Stimulated activated CD8-positive, alpha-beta memory T cell treated with anti-CD3 and anti-CD28 coated beads, Interleukin-2, amount 100 ng/mL, for 48 hours (primary cell): Measurements from ENCODE around the gene AARS2.
"Not testable (repeated sequence)": the region's sequence is repeated elsewhere in the genome, so short reads cannot be mapped to it uniquely, and the experiment has no call there.

Experiments
- DNase-seq, 2 donors: peaks; one replicate each; pipeline ENCODE4 v3.0.0-alpha.2; 2020; ENCODE audit warnings: low read depth in 2 of 2

The AARS2 gene

DNA sequence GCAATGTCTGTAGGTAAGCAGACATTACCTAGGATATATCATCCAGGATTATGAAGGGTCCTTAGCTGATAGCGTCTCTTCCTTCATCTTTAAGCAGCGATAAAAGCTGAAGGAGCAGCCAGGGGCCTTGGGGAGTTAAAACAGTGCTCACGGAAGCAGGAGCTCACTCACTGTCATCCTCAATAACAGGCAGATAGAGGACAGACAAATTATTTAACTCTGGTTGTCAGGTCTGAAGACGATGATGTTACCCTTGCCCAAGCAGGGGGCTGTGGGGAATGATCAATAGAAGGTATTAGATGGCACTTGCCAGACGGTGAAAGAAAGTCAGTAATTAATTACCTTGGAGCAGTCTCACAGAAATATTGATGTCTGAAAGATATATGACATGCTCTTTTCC is 16.7 kb upstream of the AARS2 start:
- no peak for DNase-seq

DNA sequence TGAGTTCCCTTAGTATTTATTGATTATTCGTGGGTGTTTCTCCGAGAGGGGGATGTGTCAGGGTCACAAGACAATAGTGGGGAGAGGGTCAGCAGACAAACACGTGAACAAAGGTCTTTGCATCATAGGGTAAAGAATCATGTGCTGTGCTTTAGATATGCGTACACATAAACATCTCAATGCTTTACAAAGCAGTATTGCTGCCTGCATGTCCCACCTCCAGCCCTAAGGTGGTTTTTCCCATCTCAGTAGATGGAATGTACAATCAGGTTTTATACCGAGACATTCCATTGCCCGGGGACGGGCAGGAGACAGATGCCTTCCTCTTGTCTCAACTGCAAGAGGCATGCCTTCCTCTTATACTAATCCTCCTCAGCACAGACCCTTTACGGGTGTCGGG is 15.1 kb upstream of the AARS2 start:
- DNase-seq: not testable (repeated sequence)

DNA sequence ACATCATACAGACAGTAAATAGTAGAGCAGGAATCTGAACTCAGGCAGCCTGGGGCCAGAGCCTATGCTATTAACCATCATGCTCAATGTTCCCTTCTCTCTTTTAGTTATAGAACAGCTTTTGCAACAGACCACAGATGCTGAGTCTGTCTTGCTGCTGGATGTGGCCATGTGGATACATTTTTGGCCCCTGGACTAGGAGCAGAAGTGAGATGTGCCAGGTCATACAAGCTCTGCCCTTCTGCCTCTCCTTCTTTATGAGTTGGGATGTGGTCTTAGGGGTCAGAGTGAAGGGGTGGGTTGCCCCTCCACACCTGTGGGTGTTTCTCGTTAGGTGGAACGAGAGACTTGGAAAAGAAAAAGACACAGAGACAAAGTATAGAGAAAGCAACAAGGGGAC is 14.6 kb upstream of the AARS2 start:
- no peak for DNase-seq

DNA sequence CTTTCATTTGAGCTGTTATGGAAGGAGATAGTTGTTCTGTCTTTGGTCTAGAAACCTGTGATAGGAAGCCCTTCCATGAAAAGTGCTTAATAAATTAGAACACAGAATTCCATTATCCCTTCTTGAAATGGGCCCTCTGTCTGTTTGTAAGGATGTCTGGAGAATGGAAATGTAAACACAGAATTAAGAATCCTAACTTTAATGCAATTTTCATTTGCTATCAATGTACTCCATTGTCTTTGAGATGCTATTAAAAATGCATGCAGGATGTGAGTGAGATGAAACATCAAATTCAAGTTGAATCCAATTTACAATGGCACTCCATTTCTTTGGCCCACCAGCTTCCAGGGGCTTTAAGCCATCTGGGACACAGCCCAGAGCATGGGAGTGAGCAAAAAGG is 13.9 kb upstream of the AARS2 start:
- no peak for DNase-seq

DNA sequence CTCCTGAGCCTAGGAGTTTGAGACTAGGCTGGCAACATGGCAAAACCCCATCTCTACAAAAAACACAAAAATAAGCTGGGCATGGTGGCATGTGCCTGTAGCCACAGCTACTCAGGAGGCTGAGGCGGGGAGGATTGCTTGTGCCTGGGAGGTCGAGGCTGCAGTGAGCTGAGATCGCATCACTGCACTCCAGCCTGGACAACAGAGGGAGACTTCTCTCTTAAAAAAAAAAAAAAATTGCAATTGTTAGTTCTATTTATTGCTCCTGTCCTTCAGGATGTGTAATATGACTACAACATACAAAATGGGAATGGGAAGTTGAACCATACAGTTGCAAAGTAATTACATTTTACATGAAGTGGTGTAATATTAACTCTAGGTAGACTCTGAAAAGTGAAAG is 8.1 kb upstream of the AARS2 start:
- no peak for DNase-seq

DNA sequence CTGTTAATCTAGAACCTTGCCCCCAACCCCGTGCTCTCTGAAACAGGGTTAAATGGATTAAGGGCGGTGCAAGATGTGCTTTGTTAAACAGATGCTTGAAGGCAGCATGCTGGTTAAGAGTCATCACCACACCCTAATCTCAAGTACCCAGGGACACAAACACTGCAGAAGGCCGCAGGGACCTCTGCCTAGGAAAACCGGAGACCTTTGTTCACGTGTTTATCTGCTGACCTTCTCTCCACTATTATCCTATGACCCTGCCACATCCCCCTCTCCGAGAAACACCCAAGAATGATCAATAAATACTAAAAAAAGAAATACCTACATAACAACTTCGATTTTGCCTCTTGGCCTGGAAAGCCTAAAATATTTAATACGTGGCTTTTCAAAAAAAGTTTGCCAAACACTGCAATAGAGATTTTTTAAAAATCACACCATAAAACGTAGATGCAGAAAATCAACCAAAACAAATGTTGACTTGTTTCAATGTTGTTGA is 4.0 kb upstream of the AARS2 start:
- not testable (repeated sequence) for DNase-seq

DNA sequence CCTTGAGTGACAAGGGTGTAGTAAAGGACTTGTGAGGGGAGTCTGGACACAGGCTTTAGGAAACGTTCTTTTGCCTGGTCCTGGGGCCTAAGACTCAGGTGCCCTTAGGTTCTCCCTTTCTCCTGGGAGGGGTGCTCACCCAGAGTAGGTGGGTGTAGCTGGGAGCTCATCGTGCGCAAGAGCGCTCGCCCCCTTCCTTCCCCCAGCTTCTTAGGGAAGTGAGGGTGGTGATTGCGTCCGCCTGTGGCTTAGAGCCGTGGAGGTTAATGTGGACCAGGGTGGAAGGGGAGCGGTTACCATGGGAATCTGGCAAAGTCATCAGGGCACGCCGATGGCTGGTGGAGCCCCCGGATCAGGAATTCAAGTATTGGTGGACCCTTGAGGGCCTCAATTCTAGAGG is 3.3 kb upstream of the AARS2 start:
- DNase-seq: no peak

DNA sequence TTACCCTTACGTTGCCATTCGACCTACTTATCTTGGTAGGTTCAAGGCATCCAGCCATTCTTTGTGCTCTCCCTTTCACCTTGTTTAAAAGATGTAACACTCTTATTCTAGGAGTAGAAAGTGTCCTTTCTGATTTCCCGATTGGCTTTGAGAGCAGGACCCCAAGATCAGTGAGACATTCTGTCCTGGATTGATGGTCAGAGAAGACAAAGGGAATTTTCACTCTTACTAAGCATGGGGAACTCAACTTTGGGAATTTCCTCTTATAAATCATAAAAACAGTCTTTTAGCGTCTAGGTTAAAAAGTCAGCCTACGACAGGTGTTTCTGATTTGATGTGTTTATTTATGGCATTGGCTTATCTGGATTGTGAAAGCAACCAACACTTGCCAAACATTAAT is 2.8 kb upstream of the AARS2 start:
- DNase-seq: no peak

DNA sequence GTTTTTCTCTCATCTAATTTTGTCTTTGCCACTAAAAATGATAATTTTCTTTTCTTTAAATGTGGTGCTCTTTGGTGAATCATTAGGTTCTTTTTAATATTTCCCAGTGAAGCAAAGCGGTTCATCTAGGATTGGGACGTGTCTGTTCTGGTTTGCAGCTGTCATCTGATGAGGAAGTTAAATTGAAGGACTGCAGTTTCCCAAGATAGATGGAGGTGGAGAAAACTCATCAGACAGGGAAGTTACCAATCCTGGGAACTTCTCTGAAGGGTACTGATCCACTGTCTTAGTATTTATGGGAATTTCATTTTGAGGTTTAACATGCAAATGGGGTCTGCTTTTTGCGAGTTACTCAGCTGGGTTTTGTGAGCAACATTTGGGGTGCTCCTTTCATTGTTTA is 2.4 kb upstream of the AARS2 start:
- DNase-seq: no peak

DNA sequence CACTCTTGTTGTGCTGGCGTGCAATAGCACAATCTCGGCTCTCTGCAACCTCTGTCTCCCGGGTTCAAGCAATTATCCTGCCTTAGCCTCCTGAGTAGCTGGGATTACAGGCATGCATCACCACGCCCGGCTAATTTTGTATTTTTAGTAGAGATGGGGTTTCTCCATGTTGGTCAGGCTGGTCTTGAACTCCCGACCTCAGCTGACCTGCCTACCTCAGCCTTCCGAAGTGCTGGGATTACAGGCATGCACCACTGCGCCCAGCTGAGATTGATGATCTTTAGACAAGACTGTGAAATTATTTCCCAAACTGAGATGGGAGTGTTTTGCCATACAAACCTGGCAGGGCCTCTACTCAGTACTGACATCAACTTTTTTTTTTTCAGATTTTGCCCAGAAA is 1.5 kb upstream of the AARS2 start:
- not testable (repeated sequence) for DNase-seq

DNA sequence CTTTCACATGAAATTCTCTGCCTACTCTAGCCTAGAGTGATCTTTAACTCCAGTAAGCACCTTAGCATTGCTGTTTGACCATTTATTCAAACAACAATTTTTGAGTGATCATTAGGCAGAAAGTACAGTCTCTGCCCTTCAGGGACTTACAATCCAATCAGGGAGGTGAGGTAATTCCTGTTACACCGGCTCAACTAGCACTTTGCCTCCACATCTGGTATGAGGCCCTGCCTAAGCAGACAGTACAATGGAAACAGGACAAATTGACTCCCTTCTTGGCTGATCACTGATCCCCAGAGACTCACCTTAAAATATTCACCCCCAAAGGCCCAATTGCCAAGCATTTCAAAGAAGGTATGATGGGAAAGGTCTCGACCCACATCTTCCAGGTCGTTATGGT is 1.4 kb downstream of the AARS2 start:
- no peak for DNase-seq

DNA sequence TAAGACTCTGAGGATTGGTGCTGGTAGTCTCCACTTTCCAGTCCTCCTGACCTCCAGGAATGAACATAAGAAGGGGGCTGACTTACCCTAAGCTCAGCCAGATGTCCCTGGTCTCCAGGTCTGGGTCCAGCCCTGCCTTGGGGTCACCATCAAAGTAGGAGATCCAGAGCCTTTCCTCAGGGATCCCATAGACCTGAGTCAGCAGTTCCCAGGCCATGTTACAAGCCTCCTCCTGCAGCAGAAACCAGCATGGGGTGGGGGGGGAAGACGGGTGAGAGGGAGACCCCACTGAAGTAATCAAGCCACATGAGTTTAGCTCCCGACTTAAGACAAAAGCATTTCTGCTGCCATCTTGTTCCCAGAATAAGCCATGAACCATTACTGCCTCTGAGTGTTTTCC is 1.8 kb downstream of the AARS2 start:
- DNase-seq: no peak

DNA sequence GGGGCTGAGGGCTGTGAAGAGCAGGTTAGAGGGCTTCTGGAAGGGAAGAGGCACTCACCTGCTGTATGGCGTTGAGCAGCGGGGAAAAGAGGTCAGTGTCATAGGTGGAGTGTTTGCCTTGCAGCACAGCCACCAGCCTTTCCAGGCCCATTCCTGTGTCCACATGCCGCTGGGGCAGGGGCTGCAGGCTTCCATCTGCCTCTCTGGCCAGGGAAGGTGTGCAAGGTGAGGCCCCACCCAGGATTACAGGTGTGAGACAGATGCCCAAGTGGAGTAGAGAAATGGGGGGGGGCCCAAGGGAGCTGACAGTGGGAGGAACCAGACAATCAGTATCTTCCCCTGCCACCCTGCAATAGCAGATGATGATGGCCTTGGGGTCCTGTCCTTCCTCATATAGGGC is 2.9 kb downstream of the AARS2 start:
- no peak for DNase-seq

DNA sequence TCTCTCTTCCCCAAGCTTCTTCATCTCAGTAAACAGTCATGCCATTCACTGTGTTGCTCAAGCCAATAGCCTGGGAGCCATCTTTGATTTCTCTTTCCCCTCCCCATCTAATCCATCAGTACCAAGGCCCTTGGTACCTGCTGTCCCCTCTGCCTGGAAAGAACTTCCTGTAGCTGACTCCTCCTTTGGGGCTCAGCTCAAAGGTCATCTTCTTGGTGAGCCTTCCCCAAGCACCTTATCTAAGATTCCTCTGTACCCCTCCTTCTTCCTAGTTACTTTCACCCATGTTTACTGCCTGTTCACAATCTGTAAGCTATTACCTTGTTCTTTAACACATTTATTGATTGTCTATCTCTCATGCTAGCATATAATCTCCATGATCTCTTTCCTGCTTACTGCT is 3.5 kb downstream of the AARS2 start:
- DNase-seq: no peak

DNA sequence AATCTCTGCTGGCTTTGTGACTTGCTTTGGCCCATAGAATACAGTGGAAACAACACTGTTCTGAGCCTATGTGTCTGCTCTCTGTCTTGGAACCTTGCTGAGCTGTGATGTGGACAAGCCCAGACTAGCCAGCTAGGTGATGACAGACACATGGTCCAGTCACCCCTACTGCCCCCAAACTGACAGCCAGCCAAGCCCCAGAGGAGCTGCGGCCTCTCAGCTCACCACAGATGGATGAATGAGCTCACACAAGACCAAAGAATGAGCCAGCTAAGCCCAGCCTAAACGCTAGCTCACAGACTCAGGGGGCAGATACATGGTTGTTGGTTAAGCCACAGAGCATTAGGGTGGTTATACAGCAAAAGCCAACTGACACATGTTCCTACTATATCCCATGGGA is 4.1 kb downstream of the AARS2 start:
- no peak for DNase-seq

DNA sequence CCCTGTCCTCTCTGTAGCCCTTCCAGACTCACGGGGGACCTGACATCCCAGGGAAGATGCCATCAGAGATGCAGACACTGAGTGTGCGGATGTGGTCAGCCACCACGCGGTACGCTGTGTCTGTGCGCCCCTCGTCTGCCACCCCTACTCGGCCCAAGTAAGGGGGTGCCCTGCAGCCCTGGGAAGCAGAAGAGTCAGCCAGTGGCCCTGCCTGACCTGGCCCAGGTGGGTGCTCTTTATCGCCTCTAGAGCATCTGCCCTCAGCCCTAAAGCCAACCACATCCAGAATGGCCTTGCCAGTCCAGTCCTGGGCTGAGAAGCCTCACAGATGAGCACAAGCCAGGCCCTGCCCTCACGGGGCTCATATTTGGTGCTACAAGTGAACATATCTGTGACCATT is 5.9 kb downstream of the AARS2 start:
- no peak for DNase-seq

DNA sequence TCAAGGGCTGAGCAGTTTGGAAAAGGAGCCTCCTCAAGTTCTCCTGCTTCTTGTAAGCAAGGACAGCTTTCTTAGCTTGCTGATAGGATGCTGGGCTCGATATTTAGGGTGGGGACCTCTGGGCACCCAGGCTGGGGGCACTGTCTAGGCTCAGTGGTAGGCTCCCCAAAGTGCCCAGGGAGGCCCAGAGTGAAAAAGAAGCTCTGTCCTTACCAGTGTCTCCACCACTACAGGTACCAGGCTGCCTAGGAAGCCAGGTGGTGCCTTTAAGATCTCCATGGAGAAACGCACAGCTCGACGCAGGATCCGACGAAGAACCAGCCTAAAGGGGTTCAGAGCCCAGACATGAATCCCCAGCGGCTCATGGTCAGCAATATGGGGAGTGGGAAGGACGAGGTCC is 6.4 kb downstream of the AARS2 start:
- no peak for DNase-seq

DNA sequence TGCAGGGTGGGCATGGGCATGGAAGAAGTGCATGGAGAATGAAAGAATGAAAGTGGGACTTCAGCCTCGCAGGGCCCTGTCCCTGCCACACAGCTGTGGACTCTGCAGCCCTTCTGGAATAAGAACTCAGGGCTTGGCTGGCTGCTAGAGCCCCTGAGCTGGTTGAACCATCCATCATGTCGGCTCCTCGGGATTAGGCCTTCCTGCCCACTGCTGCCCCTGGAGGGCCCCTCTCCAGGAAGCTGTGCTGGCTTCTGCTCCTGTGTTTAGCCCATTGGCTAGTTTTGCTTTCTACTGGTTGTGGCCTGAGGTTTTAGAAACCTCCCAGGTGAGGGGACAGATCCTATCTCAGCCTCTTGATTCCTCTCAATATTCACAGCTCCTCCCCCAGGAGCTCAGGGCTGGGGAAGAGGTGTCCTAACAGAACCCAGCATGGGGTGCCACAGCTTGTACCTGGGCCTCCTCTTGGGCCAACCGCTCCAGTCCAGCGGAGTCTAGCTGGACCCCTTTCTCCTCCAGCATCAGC is 7.9 kb downstream of the AARS2 start:
- DNase-seq: no peak

DNA sequence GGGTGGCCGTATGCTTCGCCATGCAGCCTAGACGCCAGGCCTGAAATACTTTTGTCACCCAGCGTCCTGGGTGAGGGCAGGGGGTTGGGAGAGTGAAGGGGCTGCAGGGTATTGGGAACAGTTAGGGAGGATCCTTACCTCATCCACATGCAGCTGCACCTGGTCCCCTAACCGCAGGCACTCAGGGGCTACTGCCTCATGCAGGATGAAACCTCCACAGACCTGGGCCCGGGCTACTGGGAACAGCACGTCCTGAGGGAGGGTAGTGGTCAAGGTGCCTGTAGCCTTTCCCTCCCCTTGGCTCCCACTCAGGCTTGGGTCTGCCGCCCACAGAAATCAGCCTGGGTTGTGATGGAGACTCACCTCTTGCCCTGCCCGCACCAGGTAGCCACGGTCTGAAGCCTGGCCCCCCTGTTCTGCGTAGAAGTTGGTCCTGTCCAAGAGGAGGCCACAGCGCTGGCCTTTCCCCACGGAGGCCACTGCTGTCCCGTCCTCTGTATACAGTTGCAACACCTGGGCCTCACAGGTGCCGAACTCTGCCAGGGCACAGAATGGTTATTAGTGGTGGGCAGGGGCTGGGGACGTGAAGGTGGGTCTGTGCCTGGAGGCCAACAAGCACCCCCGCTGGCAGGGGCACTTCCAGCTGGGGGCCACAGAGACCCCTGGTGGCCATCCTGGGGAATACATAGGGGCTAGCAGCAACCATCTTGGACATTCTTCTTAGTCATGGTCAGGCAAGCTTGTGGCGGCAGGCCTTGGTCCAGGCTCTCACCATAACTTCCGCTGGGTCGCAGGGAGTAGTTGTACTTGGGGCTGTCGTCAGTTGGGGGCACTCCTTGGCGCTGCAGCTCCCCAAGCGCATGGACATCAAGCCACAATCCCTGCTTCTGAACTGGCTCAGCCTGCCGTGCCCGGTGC is 8.6 kb downstream of the AARS2 start:
- DNase-seq: peak in 1 of 2 donors; percentile 16

DNA sequence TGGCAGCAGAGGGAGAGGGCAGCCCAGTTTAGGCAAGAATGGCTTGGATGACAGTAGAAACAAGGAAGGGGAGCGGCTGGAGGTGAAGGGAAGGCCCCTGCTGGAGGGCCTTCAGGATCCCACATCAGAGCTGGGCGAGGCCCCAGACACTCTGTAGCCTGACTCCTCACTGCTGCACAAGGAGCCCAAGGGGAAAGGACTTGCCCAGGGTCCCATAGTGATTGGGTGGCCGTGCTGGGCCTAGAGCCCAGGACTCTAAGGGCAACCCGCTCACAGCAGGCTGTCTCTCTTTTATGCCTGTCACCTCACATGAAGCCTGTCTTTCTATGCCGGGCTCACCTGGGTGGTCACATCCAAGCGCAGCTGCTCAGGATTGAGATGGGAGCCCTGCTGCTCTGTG is 9.3 kb downstream of the AARS2 start:
- no peak for DNase-seq

DNA sequence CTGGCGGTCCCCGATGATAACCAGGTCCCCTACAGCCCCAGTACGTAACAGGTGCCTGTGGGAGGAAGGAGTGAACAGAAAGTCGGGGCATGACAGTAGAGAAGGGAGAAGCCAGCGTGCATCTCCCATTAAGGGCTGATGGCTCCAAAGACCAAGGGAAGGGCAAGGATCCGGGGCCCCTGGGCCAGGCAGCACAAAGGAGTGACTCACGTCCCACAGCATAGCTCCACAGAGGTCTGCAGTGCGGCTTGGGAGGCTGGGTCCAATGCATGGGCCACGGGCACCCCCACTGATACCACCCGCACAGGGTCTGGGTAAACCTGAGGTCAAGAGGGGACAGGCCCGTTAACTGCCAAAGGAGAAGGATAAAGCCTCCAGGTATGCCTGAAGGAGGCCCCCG is 10.3 kb downstream of the AARS2 start:
- no peak for DNase-seq

DNA sequence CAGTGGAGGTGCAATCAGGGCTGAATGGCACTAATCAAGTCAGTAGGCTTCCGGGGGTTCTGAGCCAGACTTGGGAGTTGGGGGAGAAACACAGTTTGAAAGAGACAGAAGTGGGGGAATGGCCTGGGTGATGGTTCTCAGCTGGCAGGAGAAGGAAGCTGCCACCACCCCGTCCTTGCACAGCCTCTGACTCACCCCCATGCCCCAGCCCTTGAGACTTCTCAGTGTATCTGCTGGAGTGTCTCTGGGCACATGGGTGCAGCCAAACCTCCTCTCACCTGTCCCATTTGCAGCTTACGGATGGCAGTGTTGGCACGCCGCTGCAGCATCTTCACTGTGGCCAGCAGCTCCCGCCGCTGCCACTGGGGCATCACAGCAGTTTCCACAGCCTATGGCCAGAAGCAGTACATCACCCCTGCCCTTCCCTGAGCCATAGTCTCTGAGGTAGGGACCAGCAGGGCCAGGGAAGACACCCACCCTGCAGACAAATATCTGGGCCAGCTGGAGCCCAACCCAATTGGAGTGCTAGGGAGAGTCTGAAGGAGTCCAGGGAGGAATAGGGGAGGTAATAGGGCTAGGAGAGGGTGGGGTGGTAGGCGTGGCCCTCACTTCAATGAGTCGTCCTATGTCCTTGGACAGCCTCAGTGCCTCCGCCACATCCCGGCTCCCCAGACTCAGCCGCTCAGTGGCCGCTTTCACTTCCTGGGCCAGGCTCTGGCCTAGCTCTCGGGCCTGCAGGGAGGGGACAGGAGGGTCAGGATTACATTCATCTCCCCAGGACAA is 11.2 kb downstream of the AARS2 start:
- no peak for DNase-seq

DNA sequence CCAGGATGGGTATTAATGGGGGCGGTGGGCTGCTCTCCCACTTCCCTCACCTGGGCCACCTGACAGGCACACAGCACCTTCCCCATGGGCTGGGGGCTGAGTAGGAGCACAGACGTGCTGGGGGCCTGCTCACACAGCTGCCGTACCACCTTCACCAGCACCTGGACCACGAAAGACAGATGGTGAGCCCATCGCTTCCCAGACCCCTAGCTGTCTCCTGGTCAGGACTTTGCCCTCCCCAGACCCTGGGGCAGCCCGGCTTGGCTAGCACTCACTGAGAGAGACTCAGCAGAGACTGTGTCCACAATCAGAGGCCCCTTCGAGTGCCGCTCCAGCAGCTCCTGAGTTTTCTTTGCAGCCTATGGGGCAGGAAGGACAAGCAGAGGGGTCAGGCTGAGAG is 12.0 kb downstream of the AARS2 start:
- no peak for DNase-seq
